ENCODE data around the gene BICD1.
A peak's percentile ranks its signal among the peaks of the same experiment; 100 is the strongest.

The BICD1 gene

DNA sequence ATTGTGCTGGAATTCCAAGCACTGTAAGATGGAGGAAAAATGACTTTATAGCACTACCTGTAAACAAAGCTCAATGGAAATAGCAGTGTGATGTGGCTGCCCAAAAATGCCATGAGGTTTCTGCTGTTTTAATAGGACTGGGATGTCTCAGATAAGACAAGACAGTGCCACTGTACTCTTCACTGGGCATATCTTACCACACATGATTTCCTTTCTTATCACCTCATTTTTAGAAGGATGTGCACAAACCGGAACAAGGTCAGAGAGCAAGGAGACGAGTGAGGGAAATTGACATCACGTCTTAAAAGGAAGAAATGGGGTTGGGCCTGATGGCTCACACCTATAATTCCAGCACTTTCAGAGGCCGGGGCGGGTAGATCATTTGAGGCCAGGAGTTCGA, 254.3 kb downstream of the BICD1 start:
- no peak for DNase-seq

DNA sequence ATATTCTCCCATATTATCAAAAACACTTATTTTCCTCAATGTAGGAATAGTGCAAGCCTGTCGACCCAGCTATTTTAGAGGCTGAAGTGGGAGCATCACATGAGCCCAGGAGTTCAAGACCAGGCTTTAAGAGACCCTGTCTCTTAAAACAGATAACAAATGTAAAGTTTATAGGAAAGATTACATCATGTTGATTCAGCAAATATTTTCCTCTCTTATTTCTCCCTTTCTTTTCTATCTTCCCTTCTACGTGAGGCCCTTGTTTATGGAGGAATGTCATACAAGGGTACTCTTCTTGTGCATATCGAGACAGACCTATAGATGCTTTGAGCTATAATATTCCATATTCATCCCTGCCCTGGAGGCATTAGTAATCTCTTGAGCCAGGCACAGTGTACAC, 256.2 kb downstream of the BICD1 start:
- no peak for DNase-seq

DNA sequence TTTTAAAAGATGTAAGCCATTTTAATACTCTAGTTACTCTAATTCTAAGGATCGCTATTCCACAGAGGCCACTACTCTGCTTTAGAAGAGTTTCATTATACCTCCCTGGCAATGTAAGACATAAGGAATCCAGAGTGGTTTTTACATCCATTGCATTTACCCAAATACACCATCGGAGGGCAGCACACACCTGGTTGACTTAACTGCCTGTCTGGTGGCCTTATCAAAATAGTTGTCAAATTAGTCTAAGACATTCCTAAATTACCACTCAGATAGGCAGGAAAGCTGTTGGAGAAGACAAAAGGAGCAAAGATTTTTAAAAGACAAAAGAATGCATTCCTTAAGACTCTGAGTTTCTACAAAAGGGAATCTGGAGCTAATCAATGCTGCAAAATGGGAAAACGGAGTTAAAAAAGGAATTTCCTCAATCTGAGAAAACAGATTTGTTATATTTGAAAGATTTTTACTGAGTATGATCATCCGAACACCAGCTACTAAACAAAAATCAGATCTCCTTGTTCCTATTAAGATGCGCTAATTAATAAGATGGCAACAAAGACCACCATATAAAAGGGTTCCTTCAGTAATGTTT, 258.9 kb downstream of the BICD1 start:
- DNase-seq, result peak; percentile 58

DNA sequence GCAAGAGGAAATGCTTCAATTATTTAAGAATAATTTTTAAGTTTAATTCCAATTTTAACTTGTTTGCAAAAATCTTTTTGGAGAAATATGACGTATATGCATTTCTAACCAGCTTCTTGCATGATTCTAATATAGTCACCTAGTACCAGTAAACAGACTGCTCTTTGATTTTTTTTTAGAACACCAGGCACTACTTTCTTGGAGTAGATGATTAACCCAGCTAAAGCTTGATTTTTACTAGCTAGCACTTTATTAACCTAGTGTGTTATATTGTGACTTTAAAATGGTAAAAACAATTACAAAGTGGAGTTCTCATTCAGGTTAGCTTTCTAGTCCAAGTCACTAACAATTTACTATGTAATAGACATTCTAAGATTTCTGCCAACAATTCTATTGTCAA, 260.1 kb downstream of the BICD1 start:
- no peak for DNase-seq

DNA sequence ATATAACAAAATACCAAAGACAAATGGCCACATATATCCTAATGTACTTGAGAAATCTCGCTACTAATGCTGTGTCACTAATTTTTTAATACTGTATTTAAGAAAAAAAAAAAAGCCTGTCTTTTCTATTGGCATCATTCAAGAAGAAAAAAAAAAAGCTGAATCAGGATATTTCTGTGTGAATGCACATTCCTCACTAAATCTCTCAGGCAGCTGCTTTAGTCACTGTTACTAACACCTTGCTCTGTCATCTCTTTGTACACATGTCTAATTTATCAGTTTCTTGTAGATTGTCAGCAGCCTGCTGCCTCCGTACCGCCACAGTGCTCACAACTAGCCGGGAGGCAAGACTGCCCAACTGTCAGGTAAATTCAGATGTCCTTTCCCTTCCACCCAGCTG, 260.7 kb downstream of the BICD1 start:
- DNase-seq, result no peak

DNA sequence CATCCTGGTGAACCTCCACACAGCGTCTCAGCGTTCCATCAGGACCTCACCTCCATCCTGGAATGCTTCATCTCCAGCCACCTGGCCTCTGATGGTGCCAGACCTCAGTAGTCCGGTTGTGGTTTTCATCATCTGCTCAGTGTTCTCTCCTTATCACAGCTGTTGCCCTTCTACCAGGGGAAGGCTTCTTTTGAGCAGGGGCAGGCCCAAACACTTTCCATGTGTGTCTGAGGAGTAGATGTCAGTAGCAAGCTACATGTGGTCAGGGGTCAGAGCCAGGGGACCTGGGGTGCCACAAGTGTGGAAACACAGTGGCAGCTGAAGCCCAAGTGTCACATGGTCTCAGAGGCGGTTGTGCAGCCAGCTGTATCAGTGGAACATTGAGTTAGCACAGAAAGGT, 262.6 kb downstream of the BICD1 start:
- DNase-seq, result no peak

DNA sequence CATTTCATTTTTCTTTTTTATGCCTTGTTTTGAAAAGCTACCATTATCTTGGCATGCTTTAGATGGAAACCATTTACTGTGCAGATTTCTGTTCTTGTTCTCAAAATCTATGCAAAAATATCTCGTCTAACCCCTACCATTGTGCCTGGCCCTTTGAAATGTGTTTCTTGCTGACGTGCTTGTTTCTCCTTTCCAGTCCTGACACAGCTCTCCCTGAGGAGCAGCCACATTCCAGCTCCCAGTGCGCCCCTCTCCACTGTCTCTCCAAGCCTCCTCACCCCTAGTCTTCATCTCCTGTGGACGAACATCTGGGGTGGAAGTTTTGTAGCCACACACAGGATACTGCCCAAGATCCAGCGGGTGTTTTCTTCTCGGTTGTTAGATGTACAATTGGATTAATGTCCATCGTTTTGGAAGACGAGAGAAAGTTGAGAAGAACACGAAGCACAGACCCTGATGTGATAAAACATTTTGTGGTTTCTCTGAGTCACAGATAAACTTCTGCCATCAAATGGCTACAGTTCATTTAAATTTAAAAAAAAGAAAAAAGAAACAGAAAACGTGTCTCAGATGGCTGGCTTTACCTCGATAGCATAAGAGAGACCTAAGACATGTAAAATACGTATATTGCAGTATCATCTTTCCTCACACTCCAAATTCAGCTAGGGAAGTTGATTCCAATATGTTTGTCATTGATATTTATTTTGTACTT, 270.9 kb downstream of the BICD1 start:
- no peak for DNase-seq

DNA sequence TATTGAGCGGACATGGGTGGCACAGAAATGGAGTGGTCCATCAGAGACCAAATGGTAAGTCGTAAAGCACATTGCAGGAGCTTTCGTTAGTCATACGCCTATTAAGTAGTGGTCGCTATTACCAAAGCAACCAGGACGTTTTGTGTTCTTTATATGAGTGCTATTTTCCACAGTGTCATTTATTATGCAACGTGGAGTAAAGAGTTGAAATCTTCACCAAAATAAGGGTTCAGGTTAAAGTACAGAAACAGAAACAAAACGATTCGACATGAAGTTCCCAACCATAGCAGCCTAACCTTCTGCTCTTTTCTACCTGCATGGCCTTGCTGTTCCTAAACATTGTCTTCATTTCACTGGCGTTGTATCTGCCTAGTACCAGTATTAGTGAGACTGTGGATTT, 272.6 kb downstream of the BICD1 start:
- no peak for DNase-seq

DNA sequence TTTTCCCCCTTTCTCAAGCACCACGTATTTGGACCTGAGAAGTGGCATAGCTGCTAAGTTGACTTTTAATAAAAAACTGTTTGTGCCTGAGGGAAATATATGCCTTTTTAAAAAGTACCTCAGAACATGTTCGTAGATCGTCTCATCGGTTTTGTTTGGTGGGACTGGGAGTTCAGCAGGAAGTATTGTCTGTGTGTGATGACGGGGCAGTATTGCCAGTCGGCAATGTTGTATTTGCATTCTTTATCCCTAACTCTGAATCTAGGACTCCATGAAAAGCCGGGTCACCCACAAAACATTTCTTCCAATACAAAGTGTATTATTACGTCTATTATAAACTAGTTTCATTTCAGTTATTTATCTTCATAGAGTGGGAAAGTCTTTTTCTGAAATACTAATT, 273.0 kb downstream of the BICD1 start:
- DNase-seq, result no peak

DNA sequence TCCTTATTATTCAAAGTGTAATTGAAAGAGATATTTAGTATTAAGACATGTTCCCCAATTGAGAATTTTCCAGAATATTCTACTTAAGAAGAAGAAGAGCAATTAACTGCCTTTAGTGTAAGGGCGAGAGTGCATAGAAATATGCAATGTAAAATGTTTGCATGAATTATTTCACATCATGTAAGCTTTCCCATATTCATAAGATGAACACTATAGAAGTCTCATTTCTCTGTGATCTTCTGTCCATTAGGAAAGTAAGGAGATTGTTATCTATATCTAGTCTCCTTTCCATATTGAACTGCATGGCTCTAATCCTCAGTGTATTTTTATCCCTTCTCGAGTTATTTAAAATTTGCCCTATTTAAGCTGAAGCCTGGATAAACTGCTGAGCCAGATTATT, 275.6 kb downstream of the BICD1 start:
- DNase-seq, result no peak

DNA sequence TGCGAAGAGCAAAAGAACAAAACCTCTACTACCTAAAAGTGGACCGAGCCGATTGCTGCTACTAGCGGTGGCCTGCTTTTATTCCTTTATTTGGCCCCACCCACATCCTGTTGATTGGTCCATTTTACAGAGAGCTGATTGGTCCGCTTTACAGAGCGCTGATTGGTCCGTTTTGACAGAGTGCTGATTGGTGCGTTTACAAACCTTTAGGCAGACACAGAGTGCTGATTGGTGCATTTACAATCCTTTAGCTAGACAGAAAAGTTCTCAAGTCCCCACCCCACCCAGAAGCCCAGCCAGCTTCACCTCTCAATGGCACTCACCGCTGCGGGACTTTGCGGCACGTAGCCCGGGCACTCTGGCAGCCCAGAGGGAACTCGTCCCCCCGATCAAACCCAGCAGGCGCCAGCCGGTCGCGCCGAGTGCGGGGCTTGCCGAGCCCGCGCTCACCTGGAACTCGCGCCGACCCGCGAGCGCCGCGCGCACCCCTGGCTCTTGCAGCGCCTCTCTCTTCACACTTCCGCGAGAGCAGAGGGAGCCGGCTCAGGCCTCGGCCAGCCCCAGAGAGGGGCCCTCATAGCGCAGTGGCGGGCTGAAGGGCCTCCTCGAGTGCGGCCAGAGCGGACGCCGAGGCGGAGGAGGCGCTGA, 284.0 kb downstream of the BICD1 start:
- DNase-seq, result peak; percentile 48

DNA sequence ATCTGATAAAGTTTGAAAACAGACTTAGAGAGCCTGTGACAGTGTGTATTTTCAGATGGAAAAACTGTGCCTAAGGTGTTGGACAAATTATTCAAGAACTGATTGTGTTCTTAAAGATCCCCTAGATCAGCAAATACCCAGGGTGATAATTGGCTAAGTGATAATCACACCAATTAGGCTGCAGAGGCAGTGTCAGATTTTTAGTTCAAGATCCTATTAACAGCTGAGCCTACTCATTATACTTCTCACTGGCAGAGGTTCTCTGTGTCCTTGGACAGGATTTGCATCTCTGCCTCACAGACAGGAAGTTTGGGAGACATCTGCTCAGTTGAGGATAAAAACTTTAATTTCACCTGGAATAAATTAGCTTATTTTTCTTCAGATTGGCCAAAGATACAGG, 288.4 kb downstream of the BICD1 start:
- no peak for DNase-seq

DNA sequence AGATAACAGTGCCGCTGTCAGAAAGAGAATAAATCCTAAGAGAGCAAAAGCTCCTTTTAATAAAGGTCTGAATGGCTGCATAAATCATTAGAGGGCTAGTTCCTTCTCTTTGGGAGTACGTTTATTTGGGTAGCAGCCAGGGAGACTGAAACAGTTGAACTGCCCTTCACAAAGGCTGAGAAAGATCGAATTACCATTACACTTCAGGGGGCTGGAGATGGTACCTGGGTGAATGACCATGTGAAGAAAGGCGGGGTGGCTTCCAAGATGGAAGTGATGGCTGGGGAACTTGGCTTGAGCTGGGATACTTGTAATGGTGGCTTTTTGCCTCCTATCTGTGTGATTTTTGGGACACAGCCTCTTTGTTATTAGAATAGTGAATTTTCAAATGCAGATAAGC, 291.0 kb downstream of the BICD1 start:
- no peak for DNase-seq

DNA sequence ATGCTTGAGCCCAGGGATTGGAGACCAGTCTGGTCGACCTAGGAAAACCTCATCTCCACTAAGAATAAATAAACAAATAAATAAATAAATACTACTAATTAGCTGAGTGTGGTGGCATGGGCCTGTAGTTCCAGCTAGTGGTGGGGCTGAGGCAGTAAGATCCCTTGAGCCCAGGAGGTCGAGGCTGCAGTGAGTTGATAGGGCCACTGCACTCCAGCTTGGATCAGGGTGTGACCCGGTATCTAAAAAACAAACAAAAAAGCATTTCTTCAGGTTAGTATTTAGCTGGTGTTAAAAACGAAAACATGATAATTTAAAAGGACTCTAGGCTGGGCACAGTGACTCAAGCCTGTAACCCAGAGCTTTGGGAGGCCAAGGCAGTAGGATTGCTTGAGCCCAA, 291.5 kb downstream of the BICD1 start:
- no peak for DNase-seq

DNA sequence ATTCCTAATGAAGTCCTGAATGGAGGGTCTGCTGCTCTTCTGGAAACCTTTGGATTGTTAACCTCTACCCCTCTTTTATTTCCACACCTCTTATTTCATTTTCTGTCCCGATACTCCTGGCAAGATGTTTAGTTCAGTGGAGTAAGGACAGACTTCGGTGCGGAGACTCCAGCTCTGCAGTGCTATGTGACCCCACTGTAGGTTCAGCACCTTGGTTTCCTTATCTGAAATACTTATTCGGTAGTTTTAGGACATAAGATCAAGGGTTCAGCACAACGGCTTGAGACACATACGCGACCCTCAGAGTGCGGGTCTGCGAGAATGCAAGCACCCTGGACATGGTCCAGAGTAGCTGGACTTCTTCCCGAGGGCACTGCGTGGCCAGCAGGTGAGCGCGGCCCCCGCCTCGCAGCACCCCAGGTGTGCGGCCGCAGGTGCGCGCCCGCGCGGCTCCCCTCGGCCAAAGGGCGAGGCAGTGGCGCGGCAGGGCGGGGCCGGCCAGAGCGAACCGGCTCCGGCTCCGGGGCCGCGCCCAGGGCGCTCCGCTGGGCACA, 292.2 kb downstream of the BICD1 start:
- DNase-seq, result no peak

DNA sequence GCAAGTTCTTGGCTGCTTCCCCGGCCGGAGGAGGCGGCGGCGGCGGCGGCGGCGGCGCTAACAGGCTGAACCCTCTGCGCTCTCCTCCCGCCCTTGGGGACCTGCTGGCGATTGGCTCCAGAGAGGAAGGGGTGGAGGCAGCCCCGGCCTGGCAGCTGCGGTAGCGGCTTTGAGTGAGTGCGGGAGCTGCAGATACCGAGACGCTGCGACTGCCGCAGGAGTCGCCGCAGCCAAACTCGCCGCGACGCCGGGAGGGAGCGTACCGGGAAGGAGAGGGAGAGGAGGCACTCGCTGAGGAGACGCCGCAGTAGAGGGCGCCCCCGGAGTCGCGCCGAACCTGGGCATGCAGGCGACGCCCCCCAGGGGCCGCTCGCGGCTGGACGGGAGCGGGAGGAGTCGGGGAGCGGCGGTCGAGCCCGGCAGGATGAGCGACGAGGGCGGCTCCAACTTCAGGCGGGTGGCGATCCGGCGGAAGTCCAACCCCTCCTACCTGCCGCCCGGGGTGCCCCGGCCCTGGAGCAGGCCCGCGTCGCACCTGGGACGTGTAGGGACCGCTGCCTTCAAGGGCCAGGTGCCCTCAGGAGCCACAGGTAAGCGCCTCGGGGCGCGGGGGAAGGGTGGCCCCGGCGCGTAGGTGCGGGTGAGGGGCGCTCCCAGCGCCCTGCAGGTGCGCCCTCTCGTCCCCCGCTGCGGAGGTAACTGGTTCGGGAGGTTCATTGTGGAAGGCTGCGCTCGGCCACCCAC, 292.9 kb downstream of the BICD1 start, which contains the start of gene FGD4:
TSS of gene FGD4 (plus strand) at position 189 of the 744 bp plus-strand sequence.
- DNase-seq, result peak; percentile 68

DNA sequence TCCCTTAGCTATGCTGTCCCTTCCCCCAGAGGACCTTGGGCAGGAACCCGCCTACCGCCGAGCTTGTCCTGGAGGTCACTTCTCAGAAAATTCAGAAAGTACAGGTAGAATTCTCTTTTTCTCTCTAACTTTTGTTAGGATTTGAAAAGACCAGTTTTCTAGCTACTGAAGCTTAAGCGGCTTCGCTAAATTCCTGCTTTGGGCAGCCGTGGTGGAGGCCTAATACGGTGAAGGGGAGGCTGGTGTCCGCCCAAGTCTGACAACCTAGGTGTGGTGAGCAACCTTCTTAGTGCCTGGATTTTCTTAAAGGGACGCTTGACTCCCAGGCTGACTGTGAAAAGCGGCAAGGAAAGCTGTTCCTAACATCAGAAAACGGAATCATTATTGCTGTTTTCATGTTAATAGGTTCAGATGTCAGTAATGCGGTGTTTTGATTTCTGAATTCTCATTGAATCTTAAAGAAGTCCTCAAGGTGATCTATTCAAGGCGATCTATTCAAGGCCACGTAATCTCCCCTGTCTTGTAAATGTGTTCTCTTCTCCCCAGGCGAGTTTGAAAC, 293.5 kb downstream of the BICD1 start:
- no peak for DNase-seq

DNA sequence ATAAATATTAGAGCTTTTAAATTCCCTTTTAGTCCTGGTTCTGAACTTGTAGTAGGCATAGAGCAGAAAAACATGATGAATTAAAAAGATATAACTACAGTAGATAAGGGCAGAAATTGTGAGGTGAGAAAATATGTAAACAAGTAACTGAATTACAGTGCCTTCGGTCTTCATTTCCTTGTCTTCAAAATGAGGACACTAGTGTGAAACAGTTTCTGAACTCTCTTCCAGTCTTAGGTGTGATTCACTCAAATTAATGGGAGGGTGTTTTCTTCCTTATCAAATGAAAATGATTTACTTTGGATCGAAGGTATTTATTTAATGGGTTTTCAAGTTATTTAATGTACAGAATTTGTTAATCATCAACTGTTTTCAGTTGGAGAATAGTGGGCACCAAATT, 294.2 kb downstream of the BICD1 start:
- no peak for DNase-seq

DNA sequence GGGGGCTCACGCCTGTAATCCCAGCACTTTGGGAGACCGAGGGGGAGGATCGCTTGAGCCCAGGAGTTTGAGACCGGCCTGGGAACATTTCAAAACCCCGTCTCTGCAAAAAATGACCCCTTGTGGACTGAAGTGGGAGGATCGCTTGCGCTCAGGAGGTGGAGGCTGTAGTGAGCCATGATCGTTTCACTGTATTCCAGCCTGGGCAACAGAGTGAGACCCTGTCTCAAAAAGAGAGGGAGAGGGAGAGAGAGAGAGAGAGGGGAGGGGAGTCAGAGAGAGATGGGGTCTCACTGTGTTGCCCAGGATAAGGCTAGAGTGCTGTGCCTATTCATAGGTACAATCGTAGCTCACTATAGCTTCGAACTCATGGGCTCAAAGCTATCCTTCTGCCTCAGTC, 295.5 kb downstream of the BICD1 start:
- no peak for DNase-seq

DNA sequence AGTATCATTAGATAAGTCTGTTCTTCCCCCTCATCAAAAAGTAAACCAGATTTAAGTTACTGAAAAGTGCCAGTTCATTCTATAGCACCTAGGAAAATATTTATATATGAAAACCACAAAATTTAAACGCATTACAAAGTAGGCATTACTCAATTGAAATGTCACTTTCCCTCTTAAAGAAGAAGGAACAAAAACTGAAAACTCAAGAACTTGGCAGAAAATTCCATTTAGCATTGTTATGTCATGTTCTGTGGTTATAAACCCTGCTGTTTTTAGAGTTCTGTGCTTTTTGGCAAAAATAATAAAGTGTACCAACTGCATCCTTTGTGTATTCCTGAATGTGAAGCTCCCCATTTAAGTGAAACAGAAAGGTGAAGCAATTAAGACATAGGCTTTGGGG, 296.3 kb downstream of the BICD1 start:
- no peak for DNase-seq

DNA sequence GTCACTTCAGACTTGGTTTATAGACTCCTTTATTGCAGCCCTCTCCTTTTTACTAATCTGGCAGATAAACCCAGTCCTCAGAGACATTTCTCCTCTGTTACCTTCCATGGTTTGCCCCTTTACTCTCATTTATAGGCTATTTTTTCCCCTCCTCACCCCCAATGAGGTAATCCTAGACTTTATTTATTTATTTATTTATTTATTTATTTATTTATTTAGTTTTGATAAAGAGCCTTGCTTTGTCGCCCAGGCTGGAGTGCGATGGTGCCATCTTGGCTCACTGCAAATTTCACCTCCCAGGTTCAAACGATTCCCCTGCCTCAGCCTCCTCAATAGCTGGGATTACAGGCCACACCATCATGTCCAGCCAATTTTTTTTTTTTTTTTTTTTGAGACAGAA, 301.1 kb downstream of the BICD1 start:
- DNase-seq, result no peak

DNA sequence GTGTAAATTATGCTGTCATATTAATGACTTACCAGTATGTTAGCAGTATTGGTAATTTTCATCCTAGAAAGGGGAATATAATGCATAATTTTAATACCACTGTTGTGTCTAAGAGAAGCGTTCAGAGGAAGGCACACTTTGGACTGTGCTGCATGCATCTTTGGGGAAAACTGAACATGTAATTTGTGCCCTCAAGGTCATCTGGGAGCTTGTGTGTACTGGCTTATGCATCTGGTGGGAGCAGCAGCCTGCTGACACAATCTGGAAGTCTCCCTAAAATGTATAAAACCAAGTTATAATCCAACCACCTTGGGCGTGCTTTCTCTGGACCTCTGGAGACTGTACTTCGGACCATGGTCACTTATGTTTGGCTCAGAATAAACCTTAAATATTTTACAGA, 306.8 kb downstream of the BICD1 start:
- no peak for DNase-seq

DNA sequence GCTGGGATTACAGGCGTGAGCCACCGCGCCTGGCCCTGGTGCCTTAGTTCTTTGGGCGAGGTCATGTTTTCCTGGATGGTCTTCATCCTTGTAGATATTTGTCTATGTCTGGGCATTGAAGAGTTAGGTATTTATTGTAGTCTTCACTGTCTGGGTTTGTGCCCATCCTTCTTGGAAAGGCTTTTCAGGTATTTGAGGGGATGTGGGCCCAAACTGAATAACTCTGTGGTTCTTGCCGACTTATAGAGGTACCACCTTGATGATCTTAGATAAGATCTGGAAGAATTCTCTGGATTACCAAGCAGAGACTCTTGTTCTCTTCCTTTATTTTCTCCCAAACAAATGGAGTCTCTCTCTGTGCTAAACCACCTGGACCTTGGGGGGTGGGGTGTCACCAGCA, 311.6 kb downstream of the BICD1 start:
- no peak for DNase-seq

All from activated CD4-positive, alpha-beta T cell treated with anti-CD3 and anti-CD28 coated beads for 48 hours (primary cell).